CD1c-positive myeloid dendritic cell (primary cell): ENCODE data around the gene NFATC2.

Source experiments
- DNase-seq: peaks from one replicate; pipeline ENCODE4 v3.0.0-alpha.2; 2016; ENCODE audit errors: extremely low spot score

Gene NFATC2

DNA sequence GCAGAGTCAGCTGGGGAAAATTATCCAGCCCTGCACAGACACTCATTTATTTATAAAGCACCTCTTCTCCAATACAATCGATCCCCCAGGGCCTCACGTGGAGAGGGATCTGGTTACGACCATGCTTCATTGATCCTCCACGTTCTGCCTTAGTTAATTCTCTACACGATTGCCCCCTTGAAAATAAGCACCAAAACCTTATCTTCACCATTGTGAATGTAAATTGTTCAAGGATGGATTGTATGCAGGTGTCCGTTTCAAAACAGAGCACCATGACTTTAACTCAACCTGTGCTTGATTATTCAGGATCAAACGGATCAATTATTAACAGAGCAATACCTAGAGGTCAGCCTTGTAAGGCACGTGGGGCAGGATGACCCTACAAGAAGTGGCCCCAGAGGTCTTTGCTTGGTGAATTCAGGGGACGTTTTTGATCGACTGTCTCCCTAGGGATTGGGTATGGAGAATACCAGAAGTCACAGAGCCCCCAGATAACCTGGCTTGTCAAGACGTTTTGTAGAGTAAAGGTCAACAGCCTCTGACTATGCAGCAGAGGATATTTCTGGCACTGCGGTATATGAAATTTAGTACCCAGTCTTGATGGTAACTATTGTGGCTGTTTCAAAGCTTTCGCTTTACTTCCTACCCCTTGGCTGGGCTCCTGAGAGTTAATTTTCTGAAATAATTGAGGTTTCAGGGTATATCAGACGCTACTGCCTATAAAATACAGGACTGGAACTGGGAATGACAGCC is 112.1 kb downstream of the NFATC2 start:
- DNase-seq, result no peak

GRCh38 chr20:51429696-51430095 is 112.8 kb downstream of the NFATC2 start:
- no peak for DNase-seq

DNA sequence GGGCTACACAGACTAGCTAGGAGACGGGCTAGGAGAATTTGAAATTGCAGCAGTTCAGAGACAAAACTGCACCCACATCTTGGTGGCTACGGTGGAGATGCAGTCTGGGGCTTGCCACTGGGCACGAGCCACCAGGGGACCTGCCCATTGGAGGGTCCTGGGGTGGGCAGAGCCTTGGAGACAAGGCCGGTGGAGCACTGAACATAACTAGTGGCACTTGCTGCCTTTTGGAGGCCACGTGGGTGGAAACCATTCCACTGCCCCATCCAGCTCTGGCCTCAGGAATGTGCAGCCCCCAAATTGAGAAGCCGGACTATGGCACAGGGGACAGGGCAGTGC is 113.4 kb downstream of the NFATC2 start:
- no peak for DNase-seq

GRCh38 chr20:51428401-51429143 is 113.9 kb downstream of the NFATC2 start:
- DNase-seq, result no peak

GRCh38 chr20:51427651-51428291 is 114.7 kb downstream of the NFATC2 start:
- no peak for DNase-seq

- DNase-seq, result no peak
Observed at GRCh38 chr20:51426718-51427650, 115.5 kb downstream of the NFATC2 start.

DNA sequence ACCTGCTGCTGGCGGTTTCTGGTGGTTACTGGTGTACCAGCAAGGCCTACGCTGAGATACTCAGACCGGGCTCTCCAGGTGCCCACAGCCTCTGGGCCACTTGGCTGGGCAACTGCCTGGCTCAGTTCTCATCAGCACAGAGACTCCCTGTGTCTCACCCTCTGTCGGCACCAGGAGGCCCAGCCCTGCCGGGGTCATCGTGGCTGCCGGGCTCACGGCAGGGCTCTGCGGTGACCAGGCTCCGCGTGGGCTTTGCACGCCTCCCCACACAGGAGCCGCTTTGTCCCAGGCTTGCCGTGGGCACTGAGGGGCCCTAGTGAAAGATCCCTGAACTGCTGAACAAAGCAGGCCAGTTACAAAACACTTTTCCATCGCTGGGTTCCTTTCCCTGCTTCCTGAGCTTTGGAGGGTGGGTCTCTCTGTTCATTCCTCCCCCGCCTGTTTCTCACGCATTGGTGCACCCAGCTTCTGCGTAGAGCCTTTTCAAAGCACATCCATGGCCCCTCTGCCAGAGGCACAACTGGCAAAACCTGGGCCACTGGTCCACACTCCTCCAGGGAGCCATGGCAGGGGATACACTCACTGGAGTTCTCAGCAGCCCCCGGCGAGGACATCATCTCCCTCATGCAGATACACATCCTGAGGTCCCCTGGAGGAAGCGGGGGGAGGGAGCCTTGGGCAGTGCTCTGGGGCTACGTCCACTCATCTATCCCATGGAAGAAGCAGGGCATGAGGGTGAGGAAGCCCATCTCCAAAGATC is 117.0 kb downstream of the NFATC2 start:
- DNase-seq, result no peak

DNA sequence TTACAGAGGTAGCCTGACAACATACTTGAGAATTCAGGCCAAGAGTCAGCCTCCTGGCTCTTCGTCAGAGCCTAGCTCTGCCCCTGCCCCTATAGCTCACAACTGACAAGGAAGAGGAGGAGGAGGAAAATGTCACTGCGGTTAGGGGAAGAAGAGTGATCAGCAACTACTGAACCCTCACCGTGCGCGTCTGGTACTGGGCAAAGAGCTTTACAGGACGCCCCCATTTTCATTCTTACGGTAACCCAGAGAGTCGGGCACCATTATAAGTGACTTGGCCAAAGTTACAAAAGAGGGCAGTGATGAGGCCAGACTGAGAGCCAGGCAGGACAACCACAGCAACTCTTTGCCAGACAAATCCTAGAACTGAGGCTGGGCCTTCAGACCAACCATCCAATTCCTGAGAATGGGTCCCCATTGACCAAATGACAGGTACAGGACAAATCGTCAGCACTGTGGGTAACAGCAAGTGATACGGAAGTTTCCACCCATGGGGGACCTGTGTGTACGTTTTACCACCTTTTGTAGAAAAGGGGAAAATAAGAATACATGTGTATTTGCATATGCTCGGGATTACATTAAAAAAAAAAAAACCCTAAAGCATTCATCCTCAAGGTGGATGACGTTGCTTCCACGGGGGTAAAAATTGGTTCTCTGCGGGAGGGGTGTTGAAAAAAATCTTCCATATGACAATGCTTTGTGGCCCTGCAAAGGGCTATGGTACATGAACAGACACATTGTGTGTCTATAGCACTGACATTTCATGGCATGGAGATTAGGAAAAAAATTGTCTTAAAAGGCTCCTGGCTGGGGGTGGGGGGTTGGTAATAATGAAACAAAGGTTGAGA is 118.0 kb downstream of the NFATC2 start:
- DNase-seq, result no peak

DNA sequence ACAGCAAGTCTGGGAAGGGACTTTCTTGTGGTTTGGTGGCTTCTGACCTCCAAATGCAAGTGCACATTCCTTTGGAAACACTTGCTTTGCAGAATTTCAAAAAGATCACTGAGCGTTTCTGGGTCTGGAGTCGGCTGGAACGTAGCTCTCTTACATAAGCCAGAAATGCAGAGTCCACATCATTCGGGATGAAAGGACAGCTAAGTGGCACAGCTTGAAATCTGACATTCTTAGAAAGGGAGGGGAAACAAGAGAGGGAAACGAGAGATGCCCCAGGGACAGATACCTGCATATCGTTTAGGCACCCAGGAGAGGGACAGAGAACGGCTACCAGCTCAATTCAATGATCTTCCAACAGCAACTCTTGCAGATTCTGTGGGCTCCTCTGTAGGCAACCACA is 118.7 kb downstream of the NFATC2 start:
- no peak for DNase-seq

GRCh38 chr20:51423290-51423667 is 119.2 kb downstream of the NFATC2 start:
- DNase-seq, result no peak

DNA sequence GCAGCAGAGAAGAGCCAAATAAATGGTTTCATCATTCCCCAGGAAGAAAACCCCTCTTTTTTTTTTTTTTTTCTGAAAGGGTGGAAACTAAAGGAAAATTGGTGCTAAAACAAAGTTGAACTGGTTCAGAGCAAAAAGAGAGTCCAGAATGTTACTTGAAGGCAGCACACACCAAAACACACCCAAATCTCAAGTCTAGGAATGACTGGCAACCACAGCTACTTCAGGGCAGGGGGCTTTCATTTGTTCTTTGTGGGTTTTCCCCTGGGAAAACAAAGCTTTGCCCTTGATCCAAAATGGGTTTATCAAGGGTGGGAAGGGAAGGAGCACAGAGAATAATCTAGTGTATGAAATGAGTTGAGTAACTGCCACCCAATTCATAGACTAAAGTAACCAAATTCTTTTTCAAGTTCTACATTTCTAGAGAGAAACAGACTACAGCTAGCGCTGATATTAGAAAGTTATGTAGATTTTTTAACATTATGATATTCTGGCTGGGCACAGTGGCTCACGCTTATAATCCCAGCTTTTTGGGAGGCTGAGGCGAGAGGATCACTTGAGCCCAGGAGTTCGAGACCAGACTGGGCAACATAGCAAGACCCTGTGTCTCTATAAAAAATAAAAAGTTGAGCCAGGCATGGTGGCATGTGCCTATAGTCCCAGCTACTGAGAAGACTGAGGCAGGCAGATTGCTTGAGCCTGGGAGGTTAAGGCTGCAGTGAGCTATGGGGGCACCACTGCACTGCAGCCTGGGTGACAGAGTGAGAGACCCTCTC is 119.8 kb downstream of the NFATC2 start:
- no peak for DNase-seq

GRCh38 chr20:51420805-51421204 is 121.7 kb downstream of the NFATC2 start:
- no peak for DNase-seq

DNA sequence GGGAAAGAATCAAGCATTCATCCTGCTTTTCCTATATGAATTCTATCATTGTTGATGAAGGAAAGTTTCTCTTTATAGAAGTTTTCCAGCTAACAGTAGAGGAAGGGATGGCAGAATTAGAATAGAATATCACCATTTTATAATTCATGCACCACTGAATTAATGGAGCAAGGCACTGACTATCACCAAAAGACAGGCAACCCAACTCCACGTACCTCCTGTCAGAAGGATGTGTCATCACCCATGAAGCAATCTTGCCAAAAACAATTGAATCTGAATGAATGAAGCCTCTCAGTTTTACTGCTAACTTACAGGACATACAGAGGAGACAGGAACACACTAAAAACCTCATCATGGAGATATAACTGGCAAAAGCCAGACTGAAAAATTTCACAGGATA is 122.4 kb downstream of the NFATC2 start:
- no peak for DNase-seq

- no peak for DNase-seq
Observed at GRCh38 chr20:51419646-51420045, 122.9 kb downstream of the NFATC2 start.

- DNase-seq, result peak; percentile 25
Observed at GRCh38 chr20:51419231-51419630, 123.3 kb downstream of the NFATC2 start.

DNA sequence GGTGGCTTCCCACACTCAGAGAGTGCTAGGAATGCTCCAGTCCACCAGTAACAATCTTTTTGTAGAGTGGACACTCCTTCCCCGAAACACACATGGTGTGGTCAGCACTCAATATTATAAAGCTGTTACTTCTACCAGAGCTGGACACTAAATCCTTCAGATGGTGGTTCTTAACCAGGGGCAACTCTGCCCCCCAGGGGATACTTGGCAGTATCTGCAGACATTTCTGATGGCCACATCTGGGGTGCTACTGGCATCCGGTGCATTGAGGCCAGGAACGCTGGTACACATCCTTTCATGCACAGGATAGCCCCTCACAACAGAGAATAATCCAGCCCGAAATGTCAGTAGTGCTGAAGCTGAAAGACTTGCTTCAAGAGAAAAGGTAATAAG is 124.4 kb downstream of the NFATC2 start:
- no peak for DNase-seq

DNA sequence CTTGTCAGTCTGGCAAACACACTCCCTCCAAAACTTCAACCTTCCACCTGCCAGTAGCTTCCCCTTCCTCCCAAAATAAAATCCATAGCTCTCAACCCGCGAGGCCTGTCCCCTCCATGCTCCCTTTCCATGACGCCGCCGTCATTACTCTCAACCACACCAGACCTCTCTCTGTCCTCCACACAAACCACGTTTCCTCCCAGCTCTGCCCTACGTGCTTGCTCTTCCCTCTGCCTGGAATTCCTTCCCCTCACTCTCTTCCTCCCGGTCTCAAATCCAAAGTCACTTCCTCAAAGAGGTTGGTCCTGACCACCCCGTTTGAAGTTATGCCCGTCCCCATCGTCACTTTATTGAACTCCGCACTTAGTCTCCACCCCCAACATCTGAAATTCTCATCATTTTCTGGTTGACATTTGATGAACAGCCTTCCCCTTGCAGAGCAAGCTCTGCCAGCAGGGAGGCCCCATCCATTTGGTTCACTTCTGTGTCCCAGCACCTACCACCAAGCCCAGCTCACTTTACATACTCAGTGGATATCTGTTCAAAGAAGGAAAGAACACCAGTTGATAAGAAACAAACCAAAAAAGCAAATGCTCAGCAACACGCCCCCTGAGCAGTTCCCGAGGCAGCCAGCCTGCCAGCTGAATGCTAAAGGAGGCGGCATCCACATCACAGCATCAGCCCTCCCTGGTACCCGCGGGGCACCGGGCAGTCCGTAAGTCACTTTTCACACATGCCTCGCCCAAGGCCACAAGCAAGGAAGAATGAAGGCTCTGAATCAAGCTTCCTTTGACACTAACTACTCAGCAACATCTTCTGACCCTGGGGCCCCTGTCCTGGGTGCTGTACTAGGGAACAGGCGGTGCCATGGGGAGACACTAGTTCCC is 125.0 kb downstream of the NFATC2 start:
- DNase-seq, result no peak

GRCh38 chr20:51416532-51417249 is 125.8 kb downstream of the NFATC2 start:
- DNase-seq, result no peak
